ENCODE measurements around the gene CLSTN3. TPM values are rescaled to one million over a fixed set of nuclear protein-coding genes. Genes with fewer than 3 reads are reported as not detected.
A peak's percentile ranks its signal among the peaks of the same experiment; 100 is the strongest.

CLSTN3 gene
- total RNA-seq, 1 experiment from 2014 or later, result 111 TPM

- Histone ChIP-seq H3K4me2 (peak overlapping the region; percentile 52), H3K27me3 (ENCODE audit: insufficient read depth, low read depth) (no peaks in the 10 kb centered on the region), H3K79me2 (ENCODE audit: low read depth) (no peaks in the 10 kb centered on the region), H3K4me3 (no peak overlapping the region), H3K9me2 (ENCODE audit: insufficient read depth) (no peaks in the 10 kb centered on the region), H3F3A (ENCODE audit: insufficient read depth, low read depth) (peaks cover 38% of the 10 kb centered on the region), H4K20me1 (ENCODE audit: insufficient read depth) (no peaks in the 10 kb centered on the region), H3K36me3 (ENCODE audit: low read depth) (peaks cover 3% of the 10 kb centered on the region; the same call in 1 of the 2 replicates), H3K4me1 (replicated peaks; ENCODE audit: insufficient read depth) (peaks cover 35% of the 10 kb centered on the region), H3K27ac (peak overlapping the region; percentile 50; the same call in 1 of the 2 replicates), H2AFZ (no peak overlapping the region), H3K9me3 (ENCODE audit: insufficient read depth, low read depth) (no peaks in the 10 kb centered on the region)
- CTCF ChIA-PET, result interaction anchor here (2.5 to 2.6 kb wide), 2 partner anchors 12 to 16 kb away, joined by 10 to 11 read pairs; no protein-coding TSS in a partner anchor
- intact Hi-C loops (cut with micrococcal nuclease; ENCODE audit: unreplicated experiment), result no loop called here
- DNase-seq, result peak in 1 of 2 experiments; percentile 9
- POLR2A ChIA-PET (ENCODE audit: unreplicated experiment), result no interaction called here
- TF ChIP-seq EZH2 (IDR thresholded peaks at IDR 0.05; ENCODE audit: low read depth) (no peak), CTCF (conservative IDR thresholded peaks at IDR 0.05) (no peak)
- no TSS peak for BruUV-seq (replicated peaks)
Observed at GRCh38 chr12:7156259-7157197, 26.4 kb downstream of the CLSTN3 start.

- no peak overlapping the region for H3K4me2 ChIP-seq
- no peaks in the 10 kb centered on the region for H3K79me2 ChIP-seq (ENCODE audit: low read depth)
- peaks cover 3% of the 10 kb centered on the region; the same call in 1 of the 2 replicates for H3K36me3 ChIP-seq (ENCODE audit: low read depth)
- intact Hi-C loops (cut with micrococcal nuclease; ENCODE audit: unreplicated experiment), result no loop called here
- no peaks in the 10 kb centered on the region for H4K20me1 ChIP-seq (ENCODE audit: insufficient read depth)
- POLR2A ChIA-PET (ENCODE audit: unreplicated experiment), result no interaction called here
- H3F3A ChIP-seq (ENCODE audit: insufficient read depth, low read depth), result peaks cover 37% of the 10 kb centered on the region
- H3K4me1 ChIP-seq (replicated peaks; ENCODE audit: insufficient read depth), result peaks cover 35% of the 10 kb centered on the region
- no peaks in the 10 kb centered on the region for H3K9me2 ChIP-seq (ENCODE audit: insufficient read depth)
- TF ChIP-seq EZH2 (IDR thresholded peaks at IDR 0.05; ENCODE audit: low read depth) (no peak), CTCF (conservative IDR thresholded peaks at IDR 0.05) (no peak)
- no peaks in the 10 kb centered on the region for H3K9me3 ChIP-seq (ENCODE audit: insufficient read depth, low read depth)
- no peaks in the 10 kb centered on the region for H3K27me3 ChIP-seq (ENCODE audit: insufficient read depth, low read depth)
- no peak overlapping the region for H3K27ac ChIP-seq
- no peak overlapping the region for H2AFZ ChIP-seq
- CTCF ChIA-PET, result no interaction called here
- BruUV-seq (replicated peaks), result no TSS peak
- DNase-seq, result peak in 1 of 2 experiments; percentile 3
- H3K4me3 ChIP-seq, result no peak overlapping the region
Observed at GRCh38 chr12:7157391-7157790, 27.2 kb downstream of the CLSTN3 start.

GRCh38 chr12:7158781-7159609 is 28.8 kb downstream of the CLSTN3 start:
- intact Hi-C loops (cut with micrococcal nuclease; ENCODE audit: unreplicated experiment), result no loop called here
- H3K9me3 ChIP-seq (ENCODE audit: insufficient read depth, low read depth), result no peaks in the 10 kb centered on the region
- no peak overlapping the region for H2AFZ ChIP-seq
- TF ChIP-seq CTCF (conservative IDR thresholded peaks at IDR 0.05) (no peak), EZH2 (IDR thresholded peaks at IDR 0.05; ENCODE audit: low read depth) (no peak)
- POLR2A ChIA-PET (ENCODE audit: unreplicated experiment), result interaction anchor here (0.6 kb wide), 1 partner anchor 90 kb away, joined by 3 read pairs; no protein-coding TSS in a partner anchor
- no peak overlapping the region for H3K27ac ChIP-seq
- no TSS peak for BruUV-seq (replicated peaks)
- peaks cover 22% of the 10 kb centered on the region for H3F3A ChIP-seq (ENCODE audit: insufficient read depth, low read depth)
- no peak for DNase-seq
- H3K9me2 ChIP-seq (ENCODE audit: insufficient read depth), result no peaks in the 10 kb centered on the region
- no peaks in the 10 kb centered on the region for H4K20me1 ChIP-seq (ENCODE audit: insufficient read depth)
- H3K4me2 ChIP-seq, result no peak overlapping the region
- H3K27me3 ChIP-seq (ENCODE audit: insufficient read depth, low read depth), result no peaks in the 10 kb centered on the region
- CTCF ChIA-PET, result interaction anchor here (0.5 to 0.9 kb wide), 2 partner anchors 27 to 46 kb away, joined by 3 read pairs; no protein-coding TSS in a partner anchor
- H3K79me2 ChIP-seq (ENCODE audit: low read depth), result no peaks in the 10 kb centered on the region
- peaks cover 3% of the 10 kb centered on the region; the same call in 1 of the 2 replicates for H3K36me3 ChIP-seq (ENCODE audit: low read depth)
- no peak overlapping the region for H3K4me3 ChIP-seq
- peaks cover 28% of the 10 kb centered on the region for H3K4me1 ChIP-seq (replicated peaks; ENCODE audit: insufficient read depth)
